T-helper 17 cell (primary cell): ENCODE measurements around the gene DNASE2B. TPM values are rescaled to one million over a fixed set of nuclear protein-coding genes. Genes with fewer than 3 reads are reported as not detected.

Experiments
- ATAC-seq: fragments of 150-1000 bp; cut with Tn5 transposase; 2 replicates; pipeline ENCODE4 v1.10.0; 2021; ENCODE audit warnings: mild to moderate bottlenecking, moderate library complexity
- DNase-seq, 3 donors: peaks; one replicate each; pipeline versions ENCODE4 v3.0.0 to v3.0.0-alpha.2; 2020 to 2021
- H3K9me3 ChIP-seq: one replicate; pipeline ENCODE4 v1.7.0; 2013; ENCODE audit warnings: low read length, mild to moderate bottlenecking; ENCODE audit not compliant: control insufficient read depth, poor library complexity, severe bottlenecking
- H3K27ac Mint-ChIP-seq: one replicate; pipeline ENCODE4 v1.8.0; 2022; ENCODE audit warnings: mild to moderate bottlenecking, moderate library complexity, mixed read lengths
- H3K27me3 Mint-ChIP-seq: one replicate; pipeline ENCODE4 v1.8.0; 2022; ENCODE audit warnings: mixed read lengths
- H3K36me3 Mint-ChIP-seq: one replicate; pipeline ENCODE4 v1.8.0; 2022; ENCODE audit warnings: low read depth, mixed read lengths
- H3K4me1 Mint-ChIP-seq: one replicate; pipeline ENCODE4 v1.8.0; 2022; ENCODE audit warnings: mild to moderate bottlenecking, mixed read lengths
- H3K4me3 Mint-ChIP-seq: one replicate; pipeline ENCODE4 v1.8.0; 2022; ENCODE audit warnings: mild to moderate bottlenecking, moderate library complexity, mixed read lengths
- total RNA-seq, 4 donors: library from RNA in 2 of 4; stranded (reverse) in 2 of 4; gene quantifications; one replicate each; pipeline ENCODE4 v1.2.3 and lab custom pipeline; 2022 to 2026

Gene DNASE2B
- not detected for total RNA-seq
- total RNA-seq (lab: John Stamatoyannopoulos, UW) = 0 reads per million in 2 donors

GRCh38 chr1:84398175-84399155, at the start of gene DNASE2B:
Gene DNASE2B (plus strand): TSS chr1:84398484. CDS start chr1:84398565, 81 bp downstream.
- no peaks in the 10 kb centered on the region for H3K9me3 ChIP-seq
- Mint-ChIP-seq H3K36me3 (no peaks in the 10 kb centered on the region), H3K27ac (no peak within 1 kb of the TSS), H3K4me3 (no peak within 1 kb of the TSS), H3K4me1 (peaks cover 2% of the 10 kb centered on the region), H3K27me3 (no peaks in the 10 kb centered on the region)
- no peak for ATAC-seq
- DNase-seq = no peak

- peaks cover 2% of the 10 kb centered on the region for H3K36me3 Mint-ChIP-seq
- no peak for DNase-seq
- no peak overlapping the region for H3K27ac Mint-ChIP-seq
- H3K4me1 Mint-ChIP-seq = no peaks in the 10 kb centered on the region
- H3K9me3 ChIP-seq = no peaks in the 10 kb centered on the region
- peaks cover 31% of the 10 kb centered on the region for H3K27me3 Mint-ChIP-seq
- no peak overlapping the region for H3K4me3 Mint-ChIP-seq
- no peak for ATAC-seq
These were observed 49.5 kb upstream of the DNASE2B start for GRCh38 chr1:84348759-84349158.

GRCh38 chr1:84350104-84350503, 48.2 kb upstream of the DNASE2B start:
- no peaks in the 10 kb centered on the region for H3K4me1 Mint-ChIP-seq
- H3K9me3 ChIP-seq = no peaks in the 10 kb centered on the region
- H3K36me3 Mint-ChIP-seq = peaks cover 2% of the 10 kb centered on the region
- H3K27me3 Mint-ChIP-seq = peaks cover 31% of the 10 kb centered on the region
- ATAC-seq (no peak), DNase-seq (no peak)
- no peak overlapping the region for H3K27ac Mint-ChIP-seq
- H3K4me3 Mint-ChIP-seq = no peak overlapping the region

GRCh38 chr1:84350550-84350949, 47.7 kb upstream of the DNASE2B start:
- peaks cover 31% of the 10 kb centered on the region for H3K27me3 Mint-ChIP-seq
- ATAC-seq = no peak

GRCh38 chr1:84352298-84353106, 45.8 kb upstream of the DNASE2B start:
- Mint-ChIP-seq H3K4me3 (no peak overlapping the region), H3K27ac (no peak overlapping the region), H3K4me1 (no peaks in the 10 kb centered on the region), H3K36me3 (peaks cover 2% of the 10 kb centered on the region), H3K27me3 (peaks cover 27% of the 10 kb centered on the region)
- no peak for DNase-seq
- H3K9me3 ChIP-seq = no peaks in the 10 kb centered on the region
- ATAC-seq = no peak

More at GRCh38 chr1:84350550-84350949, 47.7 kb upstream of the DNASE2B start:
- H3K9me3 ChIP-seq = no peaks in the 10 kb centered on the region
- no peak overlapping the region for H3K27ac Mint-ChIP-seq
- H3K4me3 Mint-ChIP-seq = no peak overlapping the region
- no peak for DNase-seq
- H3K4me1 Mint-ChIP-seq = no peaks in the 10 kb centered on the region
- peaks cover under 1% of the 10 kb centered on the region for H3K36me3 Mint-ChIP-seq

GRCh38 chr1:84353695-84354094, 44.6 kb upstream of the DNASE2B start:
- ATAC-seq = no peak
- peaks cover 25% of the 10 kb centered on the region for H3K27me3 Mint-ChIP-seq
- no peaks in the 10 kb centered on the region for H3K4me1 Mint-ChIP-seq
- DNase-seq = no peak
- H3K27ac Mint-ChIP-seq = no peak overlapping the region
- H3K4me3 Mint-ChIP-seq = no peak overlapping the region
- no peaks in the 10 kb centered on the region for H3K9me3 ChIP-seq
- peaks cover 2% of the 10 kb centered on the region for H3K36me3 Mint-ChIP-seq

GRCh38 chr1:84355556-84355955, 42.7 kb upstream of the DNASE2B start:
- Mint-ChIP-seq H3K4me3 (no peak overlapping the region), H3K27me3 (peaks cover 21% of the 10 kb centered on the region), H3K36me3 (peaks cover 2% of the 10 kb centered on the region), H3K27ac (no peak overlapping the region), H3K4me1 (no peaks in the 10 kb centered on the region)
- no peak for DNase-seq
- no peaks in the 10 kb centered on the region for H3K9me3 ChIP-seq
- no peak for ATAC-seq

GRCh38 chr1:84356881-84357280, 41.4 kb upstream of the DNASE2B start:
- H3K9me3 ChIP-seq = no peaks in the 10 kb centered on the region
- Mint-ChIP-seq H3K27me3 (peaks cover 12% of the 10 kb centered on the region), H3K4me1 (no peaks in the 10 kb centered on the region), H3K36me3 (peaks cover 2% of the 10 kb centered on the region), H3K27ac (no peak overlapping the region), H3K4me3 (no peak overlapping the region)
- DNase-seq (no peak), ATAC-seq (no peak)

- no peak overlapping the region for H3K27ac Mint-ChIP-seq
- no peak for ATAC-seq
- DNase-seq = no peak
- peaks cover 2% of the 10 kb centered on the region for H3K36me3 Mint-ChIP-seq
- peaks cover 4% of the 10 kb centered on the region for H3K4me1 Mint-ChIP-seq
- no peak overlapping the region for H3K4me3 Mint-ChIP-seq
- H3K9me3 ChIP-seq = no peaks in the 10 kb centered on the region
- peaks cover 7% of the 10 kb centered on the region for H3K27me3 Mint-ChIP-seq
These were observed 39.6 kb upstream of the DNASE2B start for GRCh38 chr1:84358695-84359094.

- Mint-ChIP-seq H3K4me3 (no peak overlapping the region), H3K4me1 (peaks cover 4% of the 10 kb centered on the region), H3K36me3 (peaks cover 2% of the 10 kb centered on the region), H3K27me3 (peaks cover 6% of the 10 kb centered on the region), H3K27ac (no peak overlapping the region)
- no peak for DNase-seq
- no peak for ATAC-seq
- no peaks in the 10 kb centered on the region for H3K9me3 ChIP-seq
These were observed 38.0 kb upstream of the DNASE2B start for GRCh38 chr1:84360316-84360715.

- ATAC-seq = no peak
- H3K4me3 Mint-ChIP-seq = no peak overlapping the region
These were observed 36.5 kb upstream of the DNASE2B start for GRCh38 chr1:84361796-84362195.

GRCh38 chr1:84363019-84363418, 35.3 kb upstream of the DNASE2B start:
- Mint-ChIP-seq H3K36me3 (no peaks in the 10 kb centered on the region), H3K27ac (no peak overlapping the region), H3K4me1 (peaks cover 4% of the 10 kb centered on the region), H3K4me3 (no peak overlapping the region), H3K27me3 (peaks cover 3% of the 10 kb centered on the region)
- no peaks in the 10 kb centered on the region for H3K9me3 ChIP-seq
- DNase-seq (no peak), ATAC-seq (no peak)

More at GRCh38 chr1:84361796-84362195, 36.5 kb upstream of the DNASE2B start:
- H3K9me3 ChIP-seq = no peaks in the 10 kb centered on the region
- H3K36me3 Mint-ChIP-seq = peaks cover 1% of the 10 kb centered on the region
- peaks cover 4% of the 10 kb centered on the region for H3K4me1 Mint-ChIP-seq
- peaks cover 6% of the 10 kb centered on the region for H3K27me3 Mint-ChIP-seq
- H3K27ac Mint-ChIP-seq = no peak overlapping the region
- DNase-seq = no peak

GRCh38 chr1:84363622-84364021, 34.7 kb upstream of the DNASE2B start:
- ATAC-seq (no peak), DNase-seq (no peak)
- no peaks in the 10 kb centered on the region for H3K27me3 Mint-ChIP-seq
- no peaks in the 10 kb centered on the region for H3K36me3 Mint-ChIP-seq
- H3K4me1 Mint-ChIP-seq = peaks cover 4% of the 10 kb centered on the region
- H3K27ac Mint-ChIP-seq = no peak overlapping the region
- H3K4me3 Mint-ChIP-seq = no peak overlapping the region
- H3K9me3 ChIP-seq = peaks cover under 1% of the 10 kb centered on the region
